HG03342 (cell line): Measurements from ENCODE around the gene ZNF683.
"Not testable (repeated sequence)": the region's sequence is repeated elsewhere in the genome, so short reads cannot be mapped to it uniquely, and the experiment has no call there.

ENCODE experiments used
- ATAC-seq: cut with Tn5 transposase; IDR thresholded peaks from one replicate; pipeline ENCODE4 v1.9.1; 2021; ENCODE audit warnings: mild to moderate bottlenecking, moderate library complexity; ENCODE audit not compliant: unreplicated experiment

The ZNF683 gene

GRCh38 chr1:26372611-26373010 is at the start of gene ZNF683:
TSS of gene ZNF683 (minus strand) at chr1:26372750. CDS start at chr1:26368571, 4,179 bp downstream.
- not testable (repeated sequence) for ATAC-seq

DNA sequence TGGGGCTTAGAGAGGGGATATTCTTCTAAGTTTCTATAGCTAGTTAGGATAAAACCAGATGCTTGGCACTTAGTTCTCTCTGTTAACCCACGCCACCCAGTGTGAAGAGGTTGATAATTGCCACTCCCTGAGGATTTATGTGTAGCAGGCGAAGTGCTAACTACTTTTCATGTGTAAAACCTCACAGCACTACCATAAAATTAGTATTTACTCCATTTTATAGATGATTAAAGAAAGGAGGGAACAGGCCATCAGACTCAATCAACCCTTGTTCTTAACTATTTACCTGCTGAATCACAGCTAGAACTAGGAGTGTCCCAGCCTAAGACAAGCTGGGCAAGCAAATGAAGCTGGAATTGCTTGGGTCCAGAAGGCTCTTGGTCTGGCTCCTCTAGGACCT is 46.9 kb upstream of the ZNF683 start:
- no peak for ATAC-seq

- no peak for ATAC-seq
Measured at GRCh38 chr1:26418865-26419349, 46.4 kb upstream of the ZNF683 start.

DNA sequence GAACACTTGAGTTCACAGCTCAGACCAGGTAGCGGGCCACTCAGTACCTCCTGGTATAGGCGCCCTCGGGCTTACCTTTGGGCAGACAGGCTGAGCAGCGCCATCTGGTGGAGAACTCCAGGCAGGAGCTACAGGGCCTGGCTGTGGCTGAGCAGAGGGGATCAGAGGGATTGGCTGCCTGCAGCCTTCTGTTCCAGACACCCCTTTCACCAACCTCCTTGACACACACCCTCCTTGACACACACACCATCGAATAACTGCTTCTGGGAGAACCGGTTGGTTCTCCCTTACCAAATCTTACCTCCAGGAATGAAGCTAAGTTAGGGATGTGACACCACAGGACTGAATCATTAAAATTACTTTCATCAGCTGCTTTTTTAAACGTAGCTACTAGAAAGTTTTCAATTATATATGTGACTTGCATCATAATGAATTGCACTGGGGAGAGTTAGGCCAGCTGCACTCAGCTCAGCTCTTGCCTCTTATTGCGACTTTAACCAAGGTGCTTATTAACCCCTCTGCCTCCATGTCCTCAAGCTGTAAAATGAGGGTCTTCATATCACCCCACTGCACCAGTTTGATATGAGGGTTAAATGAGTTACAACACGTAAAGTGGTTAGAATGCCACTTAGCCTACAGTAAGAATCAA is 44.7 kb upstream of the ZNF683 start:
- no peak for ATAC-seq

GRCh38 chr1:26413031-26413430 is 40.5 kb upstream of the ZNF683 start:
- ATAC-seq = no peak

GRCh38 chr1:26412180-26412840 is 39.8 kb upstream of the ZNF683 start:
- ATAC-seq = no peak

GRCh38 chr1:26411624-26412074 is 39.1 kb upstream of the ZNF683 start:
- ATAC-seq = no peak

- ATAC-seq = no peak
Measured at GRCh38 chr1:26410706-26411623, 38.4 kb upstream of the ZNF683 start, which contains the start of gene LIN28A. TSS of gene LIN28A (plus strand) at chr1:26410817. CDS start at chr1:26410892, 75 bp downstream.

- ATAC-seq = no peak
Measured at GRCh38 chr1:26409191-26409807, 36.7 kb upstream of the ZNF683 start.

- ATAC-seq = no peak
Measured at GRCh38 chr1:26408604-26409003, 36.1 kb upstream of the ZNF683 start.

DNA sequence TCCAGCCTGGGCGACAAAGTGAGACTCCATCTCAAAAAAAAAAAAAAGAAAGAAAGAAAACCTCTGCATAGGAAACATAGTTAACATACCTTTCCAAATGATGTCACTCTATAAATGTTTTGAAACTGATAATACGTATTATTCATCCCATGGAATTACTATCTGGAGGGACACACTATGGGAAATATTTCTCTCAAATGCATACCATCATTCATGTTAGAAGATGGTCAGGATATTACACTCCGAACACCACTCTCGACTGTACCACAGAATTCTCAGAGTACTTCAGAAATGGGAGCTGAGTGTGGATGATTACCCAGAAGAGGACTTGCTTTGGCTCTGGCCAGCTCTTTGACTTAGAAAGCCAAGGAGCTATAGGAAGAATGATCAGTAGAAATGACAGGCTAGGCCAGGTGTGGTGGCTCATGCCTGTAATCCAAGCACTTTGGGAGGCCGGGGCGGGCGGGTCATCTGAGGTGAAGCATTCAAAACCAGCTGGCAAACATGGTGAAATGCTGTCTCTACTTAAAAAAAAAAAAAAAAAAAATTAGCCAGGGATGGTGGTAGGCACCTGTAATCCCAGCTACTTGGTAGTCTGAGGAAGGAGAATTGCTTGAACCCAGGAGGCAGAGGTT is 32.8 kb upstream of the ZNF683 start:
- no peak for ATAC-seq

DNA sequence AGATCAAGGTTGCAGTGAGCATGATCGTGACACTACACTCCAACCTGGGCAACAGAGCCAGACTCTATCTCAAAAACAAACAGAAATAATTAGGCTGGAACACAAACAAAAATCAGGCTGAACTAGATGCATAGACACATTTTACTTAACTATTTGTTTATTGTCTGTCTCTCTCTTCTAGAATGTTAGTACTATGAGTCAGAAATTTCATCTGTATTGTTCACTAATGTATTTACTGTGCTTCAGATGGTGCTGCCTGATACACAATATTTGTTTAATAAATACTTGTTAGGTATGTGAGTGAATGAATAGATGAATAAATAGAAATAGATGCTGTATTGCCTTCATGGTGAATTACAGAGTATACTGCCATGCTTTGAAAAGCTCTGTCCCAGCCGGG is 32.1 kb upstream of the ZNF683 start:
- no peak for ATAC-seq

GRCh38 chr1:26403656-26404055 is 31.1 kb upstream of the ZNF683 start:
- ATAC-seq = no peak

GRCh38 chr1:26401891-26402290 is 29.3 kb upstream of the ZNF683 start:
- ATAC-seq = no peak

DNA sequence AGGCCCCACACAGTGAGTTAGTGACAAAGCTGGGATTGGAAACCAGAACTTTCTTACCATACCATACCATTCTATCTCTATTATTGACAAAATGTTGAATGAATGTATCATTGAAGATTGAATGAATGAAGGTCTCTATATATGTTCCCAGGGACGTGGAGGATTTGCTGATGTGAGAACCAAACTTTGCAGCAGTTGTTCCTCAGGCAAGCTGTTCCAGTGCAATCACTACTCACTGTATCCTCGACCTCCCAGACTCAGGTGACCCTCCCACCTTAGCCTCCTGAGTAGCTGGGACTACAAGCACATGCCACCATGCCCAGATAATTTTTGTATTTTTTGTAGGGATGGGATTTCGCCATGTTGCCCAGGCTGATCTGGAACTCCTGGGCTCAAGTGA is 26.5 kb upstream of the ZNF683 start:
- ATAC-seq = no peak

- no peak for ATAC-seq
Measured at GRCh38 chr1:26395754-26396153, 23.2 kb upstream of the ZNF683 start.

DNA sequence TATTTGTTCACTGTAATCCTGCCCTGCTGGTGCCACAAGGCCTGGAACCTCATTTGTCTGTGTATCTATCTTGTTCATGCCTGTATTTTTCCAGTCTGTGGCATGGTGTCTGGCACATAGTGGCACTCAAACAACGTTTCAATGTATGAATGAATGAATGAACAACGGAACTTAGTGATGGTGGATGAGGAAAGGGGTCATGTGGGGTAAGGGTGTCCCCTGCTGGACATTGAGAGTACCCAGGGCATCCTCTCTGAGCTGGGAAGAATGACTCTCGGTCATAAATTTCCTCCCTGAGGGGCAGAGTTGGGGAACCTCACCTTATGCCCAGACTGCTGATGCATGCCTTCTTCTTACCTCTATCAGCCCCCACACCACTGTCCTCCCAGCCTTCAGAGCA is 18.9 kb upstream of the ZNF683 start:
- no peak for ATAC-seq

GRCh38 chr1:26389604-26390247 is 17.2 kb upstream of the ZNF683 start:
- no peak for ATAC-seq

DNA sequence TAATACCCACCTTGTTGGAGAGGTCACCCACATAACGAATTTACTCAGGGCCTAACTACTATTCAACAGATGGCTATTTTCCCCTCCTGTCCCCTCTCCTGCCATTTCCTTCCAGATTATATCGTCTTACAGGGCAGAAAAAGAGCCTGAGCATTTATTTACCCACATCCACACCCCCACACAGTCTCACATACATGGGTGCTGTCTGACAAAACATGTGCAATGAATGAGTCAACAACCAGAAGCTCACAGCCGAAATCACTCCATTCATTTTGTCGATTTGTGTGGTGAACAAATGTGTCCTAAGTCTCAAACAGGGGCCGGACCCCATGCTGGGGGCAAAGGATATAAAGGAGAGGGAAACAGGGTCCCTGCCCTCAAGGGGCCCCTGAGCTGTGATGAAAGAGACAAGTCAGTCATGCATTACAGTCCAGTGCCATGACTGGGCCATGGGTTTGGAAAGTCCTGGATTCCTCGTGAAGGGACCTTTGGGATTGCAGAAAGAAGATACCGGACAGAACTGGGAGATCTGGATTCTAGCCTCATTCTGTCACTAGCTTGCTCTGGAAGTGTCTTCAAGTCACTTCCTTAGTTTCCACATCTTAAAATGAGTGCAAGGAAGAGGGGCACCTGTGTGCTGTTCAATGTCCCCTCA is 16.4 kb upstream of the ZNF683 start:
- no peak for ATAC-seq
